ENCODE results near the gene TMEM51. TPM values are rescaled to one million over a fixed set of nuclear protein-coding genes. Genes with fewer than 3 reads are reported as not detected.

TMEM51 gene
- total RNA-seq, 1 experiment from 2014 or later, result 19.2 TPM

- peaks cover 32% of the 10 kb centered on the region for H3K4me1 ChIP-seq (replicated peaks)
- H3K9me3 ChIP-seq (replicated peaks), result no peaks in the 10 kb centered on the region
- no peaks in the 10 kb centered on the region for H3K27me3 ChIP-seq (replicated peaks)
- H3K36me3 ChIP-seq, result no peaks in the 10 kb centered on the region
- H3K27ac ChIP-seq, result no peak overlapping the region
- H3K4me3 ChIP-seq, result no peak overlapping the region
- no peak for DNase-seq (ENCODE audit: low read depth in 1 of 2, low spot score in 2 of 2)
Measured at GRCh38 chr1:15180945-15181523, 27.5 kb downstream of the TMEM51 start.

GRCh38 chr1:15181564-15181963, 28.0 kb downstream of the TMEM51 start:
- H3K27me3 ChIP-seq (replicated peaks), result no peaks in the 10 kb centered on the region
- DNase-seq (ENCODE audit: low read depth in 1 of 2, low spot score in 2 of 2), result no peak
- no peak overlapping the region for H3K4me3 ChIP-seq
- no peak overlapping the region for H3K27ac ChIP-seq
- H3K4me1 ChIP-seq (replicated peaks), result peaks cover 32% of the 10 kb centered on the region
- H3K36me3 ChIP-seq, result no peaks in the 10 kb centered on the region
- H3K9me3 ChIP-seq (replicated peaks), result no peaks in the 10 kb centered on the region

DNA sequence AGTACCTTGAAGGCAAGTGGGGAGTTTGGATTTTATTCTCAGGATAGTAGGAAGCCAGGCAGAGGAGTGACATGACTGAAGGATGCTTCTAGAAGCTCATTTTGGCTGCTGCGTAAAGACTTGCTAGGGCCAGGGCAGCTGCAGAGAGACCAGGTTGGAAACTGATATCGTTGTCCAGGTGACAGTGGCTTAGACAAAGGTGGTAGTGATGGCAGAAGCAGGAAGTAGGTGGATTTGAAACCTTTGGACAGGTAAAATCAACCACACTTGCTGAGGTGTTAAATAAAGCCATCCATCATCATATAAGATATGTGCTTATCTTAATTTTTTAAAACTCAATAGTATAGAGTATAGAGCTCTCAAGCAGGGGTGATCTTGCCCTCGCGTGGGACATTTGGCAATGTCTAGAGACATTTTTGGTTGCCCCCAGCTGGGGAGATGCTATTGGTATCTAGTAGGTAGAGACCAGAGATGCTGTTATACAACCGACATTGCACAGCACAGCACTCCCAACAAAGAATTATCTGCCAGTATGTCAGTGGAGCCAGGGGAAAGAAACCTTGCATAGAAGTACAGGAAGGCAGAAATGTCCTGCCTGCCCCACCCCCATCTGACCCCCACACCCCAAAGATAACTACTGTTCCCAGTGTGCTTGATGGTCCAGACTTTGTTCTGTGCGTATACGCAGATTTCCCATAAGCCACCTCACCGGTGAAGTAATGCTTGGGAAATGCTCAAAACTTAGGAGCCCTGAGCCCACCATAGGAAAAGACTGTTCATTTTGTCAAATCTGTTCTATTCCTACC, 31.1 kb downstream of the TMEM51 start:
- H3K9me3 ChIP-seq (replicated peaks), result no peaks in the 10 kb centered on the region
- no peaks in the 10 kb centered on the region for H3K27me3 ChIP-seq (replicated peaks)
- no peak for DNase-seq (ENCODE audit: low read depth in 1 of 2, low spot score in 2 of 2)
- no peak overlapping the region for H3K4me3 ChIP-seq
- H3K4me1 ChIP-seq (replicated peaks), result peaks cover 7% of the 10 kb centered on the region
- H3K36me3 ChIP-seq, result no peaks in the 10 kb centered on the region
- no peak overlapping the region for H3K27ac ChIP-seq

- DNase-seq (ENCODE audit: low read depth in 1 of 2, low spot score in 2 of 2), result no peak
- H3K27me3 ChIP-seq (replicated peaks), result no peaks in the 10 kb centered on the region
- H3K27ac ChIP-seq, result no peak overlapping the region
- H3K4me3 ChIP-seq, result no peak overlapping the region
- no peaks in the 10 kb centered on the region for H3K9me3 ChIP-seq (replicated peaks)
- H3K4me1 ChIP-seq (replicated peaks), result no peaks in the 10 kb centered on the region
- H3K36me3 ChIP-seq, result no peaks in the 10 kb centered on the region
Measured at GRCh38 chr1:15185617-15186016, 32.1 kb downstream of the TMEM51 start.

DNA sequence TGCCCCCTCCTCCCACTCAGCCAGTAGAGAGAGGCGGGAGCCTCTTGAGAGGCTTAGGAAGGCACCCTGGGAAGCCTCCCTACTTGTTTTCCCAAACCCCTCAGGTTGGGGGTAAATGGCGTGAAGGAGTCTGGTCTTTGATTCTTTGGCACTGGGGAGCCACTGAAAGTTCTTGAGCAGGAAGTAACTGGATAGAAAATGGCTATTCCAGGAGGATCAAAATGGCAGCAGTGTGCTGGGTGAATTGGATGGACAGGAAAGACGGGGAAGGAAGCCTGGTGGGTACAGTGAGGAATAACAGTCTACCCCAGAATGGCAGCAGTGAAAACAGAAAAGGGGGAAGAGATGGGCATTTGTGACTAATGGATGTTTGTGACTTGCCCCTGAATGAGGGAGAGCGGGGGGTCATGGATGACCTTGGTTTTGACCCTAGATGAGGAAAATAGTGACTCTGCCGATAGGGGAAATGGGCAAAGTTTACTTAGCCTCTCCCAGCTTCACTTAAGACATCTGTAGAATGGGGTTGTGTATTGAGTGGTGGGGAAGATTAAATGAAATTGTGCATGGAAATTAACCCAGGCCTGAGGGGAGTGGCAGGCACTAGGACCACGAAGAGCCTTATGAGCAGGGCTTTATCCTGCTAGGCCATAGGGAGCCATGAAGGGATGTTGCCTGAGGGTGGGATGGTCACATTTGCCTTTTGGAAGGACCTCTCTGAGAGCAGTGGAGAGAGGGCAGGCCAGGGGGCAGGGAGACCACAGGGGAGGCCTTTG, 32.7 kb downstream of the TMEM51 start:
- H3K9me3 ChIP-seq (replicated peaks), result no peaks in the 10 kb centered on the region
- no peak for DNase-seq (ENCODE audit: low read depth in 1 of 2, low spot score in 2 of 2)
- no peaks in the 10 kb centered on the region for H3K4me1 ChIP-seq (replicated peaks)
- H3K27me3 ChIP-seq (replicated peaks), result no peaks in the 10 kb centered on the region
- H3K27ac ChIP-seq, result no peak overlapping the region
- H3K36me3 ChIP-seq, result no peaks in the 10 kb centered on the region
- H3K4me3 ChIP-seq, result no peak overlapping the region

DNA sequence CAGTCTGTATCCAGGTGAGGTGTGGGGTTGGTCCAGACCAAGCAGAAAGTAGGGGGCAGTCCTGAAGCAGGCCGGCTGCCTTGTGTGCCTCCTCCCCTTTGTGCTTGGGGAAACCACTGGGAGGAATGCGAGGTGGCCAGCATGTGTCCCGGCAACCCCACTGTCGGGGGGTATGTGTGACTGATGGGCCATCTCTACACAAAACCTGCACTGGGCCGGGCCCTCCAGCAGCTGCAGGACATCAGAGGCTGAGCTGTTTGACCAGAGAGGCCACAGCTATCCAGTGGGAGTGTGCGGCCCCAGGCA, 33.3 kb downstream of the TMEM51 start:
- Histone ChIP-seq H3K36me3 (no peaks in the 10 kb centered on the region), H3K4me3 (no peak overlapping the region), H3K9me3 (replicated peaks) (no peaks in the 10 kb centered on the region), H3K27me3 (replicated peaks) (no peaks in the 10 kb centered on the region), H3K4me1 (replicated peaks) (no peaks in the 10 kb centered on the region), H3K27ac (no peak overlapping the region)
- DNase-seq (ENCODE audit: low read depth in 1 of 2, low spot score in 2 of 2), result no peak

- no peak overlapping the region for H3K27ac ChIP-seq
- H3K4me3 ChIP-seq, result no peak overlapping the region
- H3K27me3 ChIP-seq (replicated peaks), result no peaks in the 10 kb centered on the region
- no peak for DNase-seq (ENCODE audit: low read depth in 1 of 2, low spot score in 2 of 2)
- no peaks in the 10 kb centered on the region for H3K36me3 ChIP-seq
- H3K4me1 ChIP-seq (replicated peaks), result no peaks in the 10 kb centered on the region
- no peaks in the 10 kb centered on the region for H3K9me3 ChIP-seq (replicated peaks)
Measured at GRCh38 chr1:15187175-15188129, 33.9 kb downstream of the TMEM51 start.

DNA sequence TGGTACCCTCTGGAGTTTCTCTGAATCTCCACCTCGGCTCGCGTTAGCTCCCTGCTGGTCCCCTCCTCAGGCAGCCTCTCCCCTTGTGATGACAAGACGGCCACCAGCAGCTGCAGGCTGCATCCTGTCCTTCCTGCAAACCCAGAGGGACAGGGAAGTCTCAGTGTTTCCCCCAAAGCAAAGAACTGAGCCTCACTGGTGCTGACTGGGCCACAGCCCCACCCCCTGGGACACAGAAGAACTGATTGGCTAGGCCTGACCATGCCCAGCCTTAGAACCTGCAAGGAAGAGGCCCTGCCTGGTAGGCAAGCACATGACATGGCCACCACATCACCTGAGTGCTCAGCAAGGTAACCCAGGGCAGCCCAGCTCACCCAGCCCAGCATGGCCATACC, 34.6 kb downstream of the TMEM51 start:
- Histone ChIP-seq H3K27ac (no peak overlapping the region), H3K9me3 (replicated peaks) (no peaks in the 10 kb centered on the region), H3K27me3 (replicated peaks) (no peaks in the 10 kb centered on the region), H3K36me3 (no peaks in the 10 kb centered on the region), H3K4me1 (replicated peaks) (no peaks in the 10 kb centered on the region), H3K4me3 (no peak overlapping the region)
- no peak for DNase-seq (ENCODE audit: low read depth in 1 of 2, low spot score in 2 of 2)

DNA sequence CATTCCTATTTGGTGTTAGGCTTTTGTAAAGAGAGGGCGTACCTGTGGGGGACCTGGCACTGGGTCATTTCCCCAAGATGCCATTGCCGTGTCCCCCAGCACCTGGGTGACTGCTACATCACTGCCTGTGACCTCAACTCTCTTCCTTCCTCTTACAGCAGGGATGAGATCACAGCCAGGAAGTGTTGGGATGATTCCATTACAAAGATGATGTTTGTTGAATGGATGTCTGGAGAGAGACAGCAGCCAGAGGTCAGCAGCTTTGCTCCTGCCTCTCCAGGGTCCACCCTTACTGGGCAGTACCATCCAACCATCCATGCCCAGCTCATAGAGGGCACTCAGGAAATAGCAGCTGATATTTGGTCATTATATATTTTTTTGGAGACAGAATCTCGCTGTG, 35.1 kb downstream of the TMEM51 start:
- no peak overlapping the region for H3K27ac ChIP-seq
- DNase-seq (ENCODE audit: low read depth in 1 of 2, low spot score in 2 of 2), result no peak
- H3K9me3 ChIP-seq (replicated peaks), result no peaks in the 10 kb centered on the region
- H3K4me3 ChIP-seq, result no peak overlapping the region
- H3K4me1 ChIP-seq (replicated peaks), result no peaks in the 10 kb centered on the region
- no peaks in the 10 kb centered on the region for H3K27me3 ChIP-seq (replicated peaks)
- H3K36me3 ChIP-seq, result no peaks in the 10 kb centered on the region

DNA sequence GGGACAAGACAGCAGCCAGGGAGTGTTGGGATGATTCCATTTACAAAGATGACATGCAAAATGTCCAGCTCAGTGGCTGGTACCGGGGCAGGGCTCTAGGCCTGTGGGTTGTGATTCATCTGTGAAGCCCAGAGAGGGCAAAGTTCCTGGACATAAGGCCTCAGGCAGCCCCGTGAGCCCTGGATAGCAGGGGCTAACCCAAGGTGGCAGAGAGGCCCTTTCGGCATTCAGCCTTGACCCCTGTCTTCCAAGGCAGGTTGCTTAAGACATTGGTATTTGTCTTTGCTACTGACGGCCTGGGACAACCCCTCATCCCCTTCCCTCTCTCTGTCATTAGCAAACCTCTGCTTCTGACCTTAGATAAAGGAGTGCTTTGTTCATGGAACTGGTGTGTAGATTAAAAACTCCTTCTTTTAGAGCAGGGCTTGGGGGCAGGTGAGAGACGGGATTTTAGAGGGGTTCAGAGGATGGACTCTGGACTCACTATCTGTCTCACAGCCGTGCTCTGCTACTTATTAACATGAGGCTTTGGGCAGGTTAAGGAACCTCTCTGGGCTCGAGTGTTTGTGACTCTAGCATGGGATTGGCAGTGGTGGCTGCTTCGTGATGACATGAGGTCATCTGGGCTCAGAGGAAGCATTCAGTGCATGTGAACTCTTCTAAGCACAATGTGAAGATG, 36.3 kb downstream of the TMEM51 start:
- Histone ChIP-seq H3K27me3 (replicated peaks) (no peaks in the 10 kb centered on the region), H3K36me3 (no peaks in the 10 kb centered on the region), H3K27ac (no peak overlapping the region), H3K4me3 (no peak overlapping the region), H3K4me1 (replicated peaks) (no peaks in the 10 kb centered on the region), H3K9me3 (replicated peaks) (no peaks in the 10 kb centered on the region)
- no peak for DNase-seq (ENCODE audit: low read depth in 1 of 2, low spot score in 2 of 2)

GRCh38 chr1:15191267-15191666, 37.7 kb downstream of the TMEM51 start:
- H3K9me3 ChIP-seq (replicated peaks), result no peaks in the 10 kb centered on the region
- no peak overlapping the region for H3K27ac ChIP-seq
- no peak overlapping the region for H3K4me3 ChIP-seq
- H3K36me3 ChIP-seq, result no peaks in the 10 kb centered on the region
- no peaks in the 10 kb centered on the region for H3K27me3 ChIP-seq (replicated peaks)
- DNase-seq (ENCODE audit: low read depth in 1 of 2, low spot score in 2 of 2), result no peak
- H3K4me1 ChIP-seq (replicated peaks), result no peaks in the 10 kb centered on the region

- Histone ChIP-seq H3K36me3 (no peaks in the 10 kb centered on the region), H3K27me3 (replicated peaks) (no peaks in the 10 kb centered on the region), H3K4me1 (replicated peaks) (no peaks in the 10 kb centered on the region), H3K4me3 (no peak overlapping the region), H3K27ac (no peak overlapping the region), H3K9me3 (replicated peaks) (no peaks in the 10 kb centered on the region)
- no peak for DNase-seq (ENCODE audit: low read depth in 1 of 2, low spot score in 2 of 2)
Measured at GRCh38 chr1:15191770-15192169, 38.2 kb downstream of the TMEM51 start.

GRCh38 chr1:15192916-15193550, 39.5 kb downstream of the TMEM51 start:
- no peaks in the 10 kb centered on the region for H3K4me1 ChIP-seq (replicated peaks)
- no peak overlapping the region for H3K27ac ChIP-seq
- no peaks in the 10 kb centered on the region for H3K27me3 ChIP-seq (replicated peaks)
- DNase-seq (ENCODE audit: low read depth in 1 of 2, low spot score in 2 of 2), result no peak
- no peak overlapping the region for H3K4me3 ChIP-seq
- H3K9me3 ChIP-seq (replicated peaks), result no peaks in the 10 kb centered on the region
- no peaks in the 10 kb centered on the region for H3K36me3 ChIP-seq
